ENCODE data around the gene ITGA5.

GRCh38 chr12:54442099-54442498 is 23.0 kb upstream of the ITGA5 start:
- no peak for TF ChIP-seq CTCF (IDR thresholded peaks at IDR 0.05)
- no peak for TF ChIP-seq POLR2A (IDR thresholded peaks at IDR 0.05)
